Activated T-helper 9 cell treated with anti-CD3 and anti-CD28 coated beads, Interleukin-2, amount 50 U/mL, for 16 hours (primary cell): ENCODE results near the gene FGD2.

Source experiments
- DNase-seq: peaks from one replicate; pipeline ENCODE4 v3.0.0-alpha.2; 2020; ENCODE audit warnings: low read depth

FGD2 gene

DNA sequence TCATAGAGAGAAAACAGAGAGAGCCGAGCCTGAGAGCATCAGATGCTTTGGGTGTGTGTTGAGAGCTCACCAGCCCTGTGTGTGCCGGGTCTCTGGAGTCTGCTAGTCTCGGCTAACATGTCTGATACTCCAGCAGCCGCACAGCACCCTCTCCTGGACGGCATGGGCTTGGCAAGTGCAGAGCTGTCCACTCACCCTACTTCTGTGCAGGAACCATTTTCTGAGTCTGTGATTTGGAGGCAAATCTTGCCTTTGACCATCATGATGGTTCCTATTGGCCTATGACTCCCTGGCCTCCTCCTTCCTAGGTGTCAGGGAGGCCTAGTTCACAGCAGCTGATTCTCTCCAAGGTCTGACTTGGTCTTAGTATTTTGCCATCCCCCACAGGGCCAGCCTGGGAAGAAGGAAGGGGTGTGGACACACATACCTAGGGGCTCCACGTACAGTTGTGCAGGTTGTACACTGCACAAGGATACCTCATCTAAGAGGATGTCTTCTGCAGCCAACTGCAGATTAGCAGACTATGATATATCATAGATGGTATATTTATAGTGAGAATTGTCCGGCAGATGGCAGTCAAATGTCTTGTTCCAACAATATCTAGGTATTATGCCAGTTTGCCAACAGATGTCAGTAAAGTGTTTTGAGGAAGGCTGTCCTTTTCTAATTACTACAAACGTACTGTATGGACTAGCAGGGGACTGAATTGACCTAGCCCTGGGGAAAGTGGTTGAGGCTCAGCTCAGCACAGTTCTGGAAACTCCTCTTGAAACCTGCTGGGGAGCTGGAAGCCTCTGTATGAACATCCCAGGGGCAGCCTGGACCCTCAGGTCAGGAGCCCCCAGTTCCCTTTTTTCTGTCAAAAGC is 13.0 kb downstream of the FGD2 start:
- DNase-seq, result peak; percentile 80

DNA sequence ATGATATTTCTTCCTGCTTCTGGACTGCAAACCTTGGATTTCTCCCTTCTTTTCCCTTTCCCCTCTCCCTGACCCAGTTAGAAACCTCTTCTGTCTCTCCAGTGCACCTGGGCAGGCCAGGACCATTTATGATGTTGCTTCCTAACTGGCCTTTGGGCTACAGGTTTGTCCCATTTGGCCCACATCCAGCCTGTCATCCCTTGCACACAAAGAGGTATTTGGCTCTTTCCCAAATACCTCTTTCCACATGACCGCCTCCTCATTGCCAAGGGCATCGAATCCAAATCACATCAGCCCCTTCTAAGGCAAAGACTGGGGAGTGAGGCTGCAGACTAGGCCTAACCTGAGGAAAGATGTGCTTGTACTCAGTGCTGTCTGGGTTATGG is 13.6 kb downstream of the FGD2 start:
- no peak for DNase-seq

DNA sequence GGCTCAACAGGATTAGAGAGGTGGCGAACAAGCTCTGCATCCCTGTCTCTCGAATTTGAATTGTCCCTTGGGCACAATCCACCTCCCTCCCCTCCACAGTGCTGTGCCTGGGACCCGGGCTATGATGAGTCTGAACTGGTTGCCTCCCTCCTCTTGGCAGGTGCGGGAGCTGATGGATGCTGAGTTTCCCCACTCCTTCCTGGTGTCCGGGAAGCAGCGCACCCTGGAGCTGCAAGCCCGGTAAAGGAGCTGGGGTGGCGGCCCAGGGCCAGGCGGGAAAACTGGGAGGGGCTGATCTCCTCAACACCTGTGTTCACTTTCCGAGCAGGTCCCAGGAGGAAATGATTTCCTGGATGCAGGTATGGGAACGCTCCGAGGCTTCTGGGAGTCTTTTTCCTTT is 14.9 kb downstream of the FGD2 start:
- DNase-seq, result no peak

- no peak for DNase-seq
Observed at GRCh38 chr6:37020812-37021211, 15.4 kb downstream of the FGD2 start.

GRCh38 chr6:37021356-37022129 is 16.1 kb downstream of the FGD2 start:
- DNase-seq, result peak; percentile 47

- DNase-seq, result no peak
Observed at GRCh38 chr6:37022135-37022863, 16.8 kb downstream of the FGD2 start.

DNA sequence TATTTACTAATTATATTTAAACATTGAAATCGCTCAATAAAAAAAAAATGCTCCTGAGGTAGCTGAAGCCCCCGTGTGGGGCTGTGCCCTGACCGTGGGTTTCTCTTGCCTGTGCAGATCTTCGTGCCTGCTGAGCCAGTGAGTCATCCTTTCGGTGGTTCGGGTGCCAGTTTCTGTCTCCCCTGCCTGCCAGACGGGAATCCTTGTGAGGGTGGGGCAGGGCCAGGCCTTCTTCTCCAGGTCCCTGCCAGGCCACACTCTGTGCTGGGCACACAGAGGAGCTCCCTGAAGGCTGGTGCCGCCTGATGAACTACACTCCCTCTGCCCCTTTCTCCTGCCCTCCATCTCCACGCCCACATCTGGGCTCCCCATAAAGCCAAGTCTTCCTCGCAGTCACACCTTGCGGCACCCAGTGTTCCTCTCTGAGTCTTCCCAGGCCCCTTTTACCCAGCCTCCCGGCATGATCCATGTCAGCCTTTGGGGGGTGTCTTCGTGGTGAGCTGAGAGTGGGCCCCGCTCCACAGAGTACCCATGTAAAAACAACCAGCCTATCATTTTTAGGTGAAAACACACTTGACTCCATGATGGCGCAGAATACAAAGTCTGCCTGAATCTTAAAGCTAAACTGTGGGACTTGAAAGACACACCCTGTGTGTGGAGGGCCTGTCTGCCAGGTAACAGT is 19.3 kb downstream of the FGD2 start:
- DNase-seq, result peak; percentile 53

DNA sequence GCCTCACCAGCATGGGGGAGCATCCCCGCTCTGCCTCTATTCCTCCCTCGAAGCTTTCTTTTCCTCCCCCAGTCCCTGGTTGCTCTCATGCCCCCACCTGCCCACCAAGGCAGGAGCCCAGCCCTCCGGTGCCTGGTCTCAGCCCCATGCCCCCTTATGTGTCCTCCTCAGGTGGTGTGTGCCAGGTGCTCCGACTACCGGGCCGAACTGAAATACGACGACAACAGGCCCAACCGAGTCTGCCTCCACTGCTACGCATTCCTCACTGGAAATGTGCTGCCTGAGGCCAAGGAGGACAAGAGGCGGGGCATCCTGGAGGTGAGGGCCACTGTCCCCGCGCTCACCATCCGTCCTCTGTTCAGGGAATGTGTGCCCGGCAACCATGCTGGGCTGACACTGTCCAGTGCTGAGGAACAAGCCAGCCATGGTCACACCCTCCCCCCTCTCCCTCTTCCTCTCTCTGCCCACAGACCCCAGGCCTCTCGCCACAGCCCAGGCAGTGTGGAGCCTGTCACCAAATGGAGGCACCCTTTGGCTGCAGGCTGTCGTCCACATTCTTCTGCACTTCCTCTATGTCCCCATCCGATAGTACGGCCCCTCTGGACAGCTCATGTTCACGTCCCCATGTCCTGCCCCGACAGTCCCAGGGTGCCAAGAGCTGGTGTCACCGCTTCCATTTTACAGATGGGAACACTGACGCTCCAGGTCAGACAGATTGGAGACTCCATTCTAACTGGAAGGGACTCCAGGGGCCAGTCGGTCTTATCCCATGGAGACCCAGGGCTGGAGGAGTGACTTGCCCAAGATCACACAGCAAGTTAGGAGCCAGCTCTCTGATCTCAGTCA is 20.4 kb downstream of the FGD2 start:
- DNase-seq, result no peak

- no peak for DNase-seq
Observed at GRCh38 chr6:37027036-37027720, 21.7 kb downstream of the FGD2 start.

- no peak for DNase-seq
Observed at GRCh38 chr6:37027811-37028469, 22.5 kb downstream of the FGD2 start.

DNA sequence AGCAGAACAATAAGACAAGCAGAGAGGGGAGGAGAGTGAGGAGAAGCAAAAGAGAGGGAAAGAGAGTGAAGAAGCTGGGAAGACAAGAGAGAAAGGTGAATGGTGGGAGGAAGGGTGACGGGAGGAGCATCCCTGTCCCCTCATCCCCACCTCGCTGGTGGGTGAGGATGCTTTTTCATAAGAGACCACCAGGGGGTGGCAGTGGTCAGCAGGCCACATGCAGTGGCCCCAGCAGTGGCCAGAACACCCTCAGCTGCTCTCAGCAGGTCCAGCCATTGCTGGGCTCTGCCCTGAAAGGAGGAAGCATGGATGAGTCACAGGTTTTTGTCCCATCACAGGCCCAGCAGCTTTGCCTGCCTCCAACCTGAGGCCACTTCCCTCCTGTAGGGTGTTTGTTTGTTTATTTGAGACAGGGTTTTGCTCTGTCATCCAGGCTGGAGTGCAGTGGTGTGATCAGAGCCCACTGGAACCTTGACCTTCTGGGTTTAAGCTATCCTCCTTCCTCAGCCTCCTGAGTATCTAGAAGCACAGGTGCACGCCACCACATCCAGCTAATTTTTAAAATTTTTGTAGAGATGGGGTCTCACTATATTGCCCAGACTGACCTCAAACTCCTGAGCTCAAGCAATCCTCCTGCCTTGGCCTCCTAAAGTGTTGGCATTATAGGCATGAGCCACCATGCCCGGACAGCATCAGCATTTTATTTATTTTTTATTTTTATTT is 24.0 kb downstream of the FGD2 start:
- DNase-seq, result no peak

DNA sequence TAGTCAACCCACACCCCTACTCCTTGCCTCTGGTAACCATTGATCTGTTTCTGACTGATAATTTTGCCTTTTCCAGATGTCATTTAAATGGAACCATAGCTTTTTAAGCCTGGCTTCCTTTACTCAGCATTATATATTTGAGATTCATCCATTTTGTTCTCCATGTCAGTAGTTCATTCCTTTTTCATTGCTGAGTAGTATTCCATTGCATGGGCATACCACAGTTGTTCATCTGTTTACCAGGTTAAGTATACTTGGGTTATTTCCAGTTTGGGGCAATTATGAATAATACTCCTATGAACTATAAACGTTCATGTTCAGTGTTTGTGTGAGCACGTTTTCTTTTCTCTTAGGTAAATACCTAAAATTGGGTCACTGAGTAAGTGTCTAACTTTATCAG is 25.1 kb downstream of the FGD2 start:
- no peak for DNase-seq

DNA sequence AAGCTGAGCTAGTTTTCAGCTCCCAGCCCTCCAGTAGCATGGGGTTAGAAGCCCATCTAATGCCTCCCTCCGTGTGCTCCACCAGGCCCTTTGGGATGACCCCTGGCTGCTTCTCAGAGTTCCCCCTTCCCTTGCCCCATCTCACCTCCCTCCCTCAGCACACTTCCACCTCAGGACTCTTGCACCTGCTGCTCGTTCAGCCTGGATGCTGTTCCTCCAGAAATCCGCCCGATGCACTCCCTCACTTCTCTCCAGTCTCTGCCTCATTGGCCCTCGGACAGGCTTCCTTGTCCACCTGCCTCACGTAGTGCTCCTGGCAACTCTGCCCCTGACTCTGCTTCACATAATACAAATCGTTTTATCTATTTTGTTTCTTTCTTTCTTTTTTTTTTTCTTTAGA is 26.8 kb downstream of the FGD2 start:
- DNase-seq, result no peak

DNA sequence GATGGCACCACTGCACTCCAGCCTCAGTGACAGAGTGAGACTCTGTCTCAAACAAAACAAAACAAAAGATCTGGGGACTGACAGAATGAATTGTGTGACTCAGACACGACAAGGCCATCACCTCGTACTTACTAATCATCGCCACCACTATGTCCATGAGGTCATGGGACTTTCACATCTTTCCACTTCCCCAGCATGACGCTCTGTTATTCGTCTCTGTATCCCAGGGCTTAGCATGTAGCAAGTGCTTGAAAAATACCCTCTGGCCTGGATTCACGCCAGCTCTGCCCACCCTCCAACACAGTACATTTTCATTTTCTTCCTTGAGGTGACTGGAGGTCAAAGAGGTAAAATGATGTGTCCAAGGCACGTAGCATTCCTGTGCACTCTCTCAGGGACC is 27.8 kb downstream of the FGD2 start:
- DNase-seq, result no peak

GRCh38 chr6:37033819-37034795 is 28.7 kb downstream of the FGD2 start:
- no peak for DNase-seq

DNA sequence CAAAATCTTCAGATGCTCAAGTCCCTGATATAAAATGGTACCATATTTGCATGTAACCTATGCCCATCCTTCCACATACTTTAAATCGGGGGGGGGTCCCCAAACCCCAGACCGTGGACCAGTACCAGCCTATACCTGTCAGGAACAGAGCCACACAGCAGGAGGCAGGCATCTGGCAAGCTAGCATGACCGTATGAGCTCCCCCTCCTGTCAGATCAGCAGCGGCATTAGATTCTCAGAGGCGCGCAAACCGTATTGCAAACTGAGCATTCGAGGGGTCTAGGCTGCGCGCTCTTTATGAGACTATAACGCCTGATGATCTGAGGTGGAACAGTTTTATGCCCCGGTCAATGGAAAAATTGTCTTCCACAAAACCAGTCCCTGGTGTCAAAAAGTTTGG is 30.7 kb downstream of the FGD2 start:
- DNase-seq, result no peak

GRCh38 chr6:37038292-37039198 is 33.1 kb downstream of the FGD2 start:
- no peak for DNase-seq
